Brain microvascular endothelial cell (primary cell): ENCODE results near the gene USH2A.
A peak's percentile ranks its signal among the peaks of the same experiment; 100 is the strongest.

Experiments
- DNase-seq: peaks from one replicate; pipeline ENCODE4 v3.0.0-alpha.2; 2020
- H3K27ac ChIP-seq: fragments of 250-450 bp; sonication (Bioruptor Pico); 2 replicates; pipeline ENCODE4 v1.5.1; 2020; ENCODE audit warnings: mild to moderate bottlenecking, moderate library complexity
- H3K27me3 ChIP-seq: fragments of 250-450 bp; sonication (Bioruptor Pico); replicated peaks from 2 replicates; pipeline ENCODE4 v1.5.1; 2020; ENCODE audit warnings: mild to moderate bottlenecking
- H3K36me3 ChIP-seq: fragments of 250-450 bp; sonication (Bioruptor Pico); replicated peaks from 2 replicates; pipeline ENCODE4 v1.5.1; 2020; ENCODE audit warnings: mild to moderate bottlenecking
- H3K4me3 ChIP-seq: 2 replicates; pipeline ENCODE4 v1.5.1; 2011; ENCODE audit warnings: low read depth, mild to moderate bottlenecking, control low read depth, low read length, moderate library complexity
- in situ Hi-C: cut with HindIII; loops from 2 replicates; pipeline ENCODE4 v1.10.0; 2017; ENCODE audit warnings: low sequenced_read_pairs, low pct_ligation_motif_present
- TF ChIP-seq, protein P1 (sequence below): IDR thresholded peaks from 2 replicates; pipeline ENCODE4 v1.5.1; 2011; ENCODE audit warnings: low read depth, mild to moderate bottlenecking, moderate library complexity, low read length, control low read depth, inconsistent platforms; ENCODE audit errors: missing control alignments

The USH2A gene

DNA sequence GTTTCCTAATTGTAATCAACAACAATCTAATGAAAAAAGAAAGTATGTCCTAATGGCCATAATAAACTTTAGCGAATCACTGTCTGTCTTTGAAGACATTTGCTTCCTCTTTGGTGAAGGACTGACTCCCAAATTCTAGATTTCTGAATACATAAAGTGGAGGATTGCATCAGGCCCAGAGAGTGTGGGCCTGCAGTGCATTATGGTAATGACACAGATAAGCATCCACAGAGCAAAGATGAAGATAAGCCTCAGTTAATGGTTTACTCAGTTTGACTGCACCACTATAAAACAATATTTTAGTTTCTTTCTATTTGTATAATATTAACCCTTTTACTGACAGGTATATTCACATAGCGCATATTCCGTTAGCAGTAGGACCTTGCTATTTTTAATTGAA, 490.7 kb downstream of the USH2A start:
- no peak overlapping the region for H3K4me3 ChIP-seq
- no peaks in the 10 kb centered on the region for H3K36me3 ChIP-seq
- DNase-seq = no peak
- in situ Hi-C loops = no loop called here
- no peaks in the 10 kb centered on the region for H3K27me3 ChIP-seq
- TF ChIP-seq, protein P1, sequence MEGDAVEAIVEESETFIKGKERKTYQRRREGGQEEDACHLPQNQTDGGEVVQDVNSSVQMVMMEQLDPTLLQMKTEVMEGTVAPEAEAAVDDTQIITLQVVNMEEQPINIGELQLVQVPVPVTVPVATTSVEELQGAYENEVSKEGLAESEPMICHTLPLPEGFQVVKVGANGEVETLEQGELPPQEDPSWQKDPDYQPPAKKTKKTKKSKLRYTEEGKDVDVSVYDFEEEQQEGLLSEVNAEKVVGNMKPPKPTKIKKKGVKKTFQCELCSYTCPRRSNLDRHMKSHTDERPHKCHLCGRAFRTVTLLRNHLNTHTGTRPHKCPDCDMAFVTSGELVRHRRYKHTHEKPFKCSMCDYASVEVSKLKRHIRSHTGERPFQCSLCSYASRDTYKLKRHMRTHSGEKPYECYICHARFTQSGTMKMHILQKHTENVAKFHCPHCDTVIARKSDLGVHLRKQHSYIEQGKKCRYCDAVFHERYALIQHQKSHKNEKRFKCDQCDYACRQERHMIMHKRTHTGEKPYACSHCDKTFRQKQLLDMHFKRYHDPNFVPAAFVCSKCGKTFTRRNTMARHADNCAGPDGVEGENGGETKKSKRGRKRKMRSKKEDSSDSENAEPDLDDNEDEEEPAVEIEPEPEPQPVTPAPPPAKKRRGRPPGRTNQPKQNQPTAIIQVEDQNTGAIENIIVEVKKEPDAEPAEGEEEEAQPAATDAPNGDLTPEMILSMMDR = no peak
- no peak overlapping the region for H3K27ac ChIP-seq

DNA sequence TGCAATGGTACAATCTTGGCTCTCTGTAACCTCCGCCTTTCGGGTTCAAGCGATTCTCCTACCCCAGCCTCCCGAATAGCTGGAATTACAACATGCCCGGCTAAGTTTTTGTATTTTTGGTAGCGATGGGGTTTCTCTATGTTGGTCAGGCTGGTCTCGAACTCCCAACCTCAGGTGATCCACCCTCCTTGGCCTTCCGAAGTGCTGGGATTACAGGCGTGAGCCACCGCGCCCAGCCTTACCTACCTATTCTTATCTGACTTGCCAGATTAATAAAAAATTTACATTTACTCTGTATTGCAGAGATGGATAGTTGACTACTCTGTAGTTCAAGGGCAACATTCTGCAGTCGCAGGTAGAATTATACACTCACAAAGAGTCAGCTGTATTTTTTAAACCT, 496.6 kb downstream of the USH2A start:
- no peak overlapping the region for H3K4me3 ChIP-seq
- in situ Hi-C loops = no loop called here
- H3K27me3 ChIP-seq = no peaks in the 10 kb centered on the region
- no peak overlapping the region for H3K27ac ChIP-seq
- no peaks in the 10 kb centered on the region for H3K36me3 ChIP-seq
- TF ChIP-seq, protein P1 = no peak
- DNase-seq = no peak

DNA sequence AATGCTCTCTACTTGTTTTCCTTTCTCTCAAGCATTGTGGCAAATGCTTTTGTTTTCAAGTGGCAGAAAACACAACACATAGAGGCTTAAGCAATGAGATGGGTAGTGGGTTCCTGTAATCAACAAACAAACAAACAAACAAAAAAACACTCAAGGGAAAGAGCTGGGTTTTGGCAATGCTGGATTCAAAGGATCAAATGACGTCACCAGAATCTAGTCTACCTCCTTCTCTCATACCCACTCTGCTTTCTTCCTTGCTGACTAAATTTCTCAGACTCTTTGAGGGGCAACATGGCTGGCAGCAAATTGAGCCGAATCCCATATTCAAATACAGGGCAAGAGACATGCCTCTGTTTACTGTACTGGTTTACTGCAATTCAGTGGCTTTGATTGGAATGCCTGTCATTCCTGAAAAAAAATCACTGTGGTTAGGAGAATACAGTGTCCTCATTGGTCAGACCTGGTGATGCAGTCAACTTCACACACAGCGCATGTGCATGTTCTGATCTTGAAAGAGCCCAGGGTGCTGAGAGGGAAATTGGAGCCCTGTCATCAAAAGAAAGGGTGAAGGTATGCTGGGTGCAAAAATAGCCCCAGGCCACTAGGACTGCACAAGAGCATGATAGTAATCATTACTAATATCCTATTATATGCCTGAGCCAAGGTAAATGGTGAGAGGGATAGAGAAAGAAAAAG, 500.0 kb downstream of the USH2A start:
- H3K36me3 ChIP-seq = no peaks in the 10 kb centered on the region
- no peaks in the 10 kb centered on the region for H3K27me3 ChIP-seq
- no peak for DNase-seq
- no peak overlapping the region for H3K4me3 ChIP-seq
- no peak overlapping the region for H3K27ac ChIP-seq
- in situ Hi-C loops = no loop called here
- TF ChIP-seq, protein P1 = peak; percentile 24

DNA sequence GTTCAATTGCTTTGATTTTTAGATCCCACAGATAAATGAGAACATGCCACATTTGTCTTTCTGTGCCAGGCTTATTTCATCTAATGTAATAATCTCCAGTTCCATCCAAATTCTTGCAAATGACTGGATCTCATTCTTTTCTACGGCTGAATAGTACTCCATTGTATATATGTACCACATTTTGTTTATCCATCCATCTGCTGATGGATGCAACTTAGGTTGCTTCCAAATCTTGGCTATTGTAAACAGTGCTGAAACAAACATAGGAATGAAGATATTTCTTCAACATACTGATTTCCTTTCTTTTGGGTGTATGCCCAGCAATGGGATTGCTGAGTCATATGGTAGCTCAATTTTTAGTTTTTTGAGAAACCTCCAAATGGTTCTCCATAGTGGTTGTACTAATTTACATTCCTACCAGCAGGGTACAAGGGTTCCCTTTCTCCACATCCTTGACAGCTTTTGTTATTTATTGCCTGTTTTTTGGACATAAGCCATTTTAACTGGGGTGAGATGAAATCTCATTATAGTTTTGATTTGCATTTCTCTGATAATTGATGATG, 511.8 kb downstream of the USH2A start:
- no peak for DNase-seq
- H3K27ac ChIP-seq = no peak overlapping the region

DNA sequence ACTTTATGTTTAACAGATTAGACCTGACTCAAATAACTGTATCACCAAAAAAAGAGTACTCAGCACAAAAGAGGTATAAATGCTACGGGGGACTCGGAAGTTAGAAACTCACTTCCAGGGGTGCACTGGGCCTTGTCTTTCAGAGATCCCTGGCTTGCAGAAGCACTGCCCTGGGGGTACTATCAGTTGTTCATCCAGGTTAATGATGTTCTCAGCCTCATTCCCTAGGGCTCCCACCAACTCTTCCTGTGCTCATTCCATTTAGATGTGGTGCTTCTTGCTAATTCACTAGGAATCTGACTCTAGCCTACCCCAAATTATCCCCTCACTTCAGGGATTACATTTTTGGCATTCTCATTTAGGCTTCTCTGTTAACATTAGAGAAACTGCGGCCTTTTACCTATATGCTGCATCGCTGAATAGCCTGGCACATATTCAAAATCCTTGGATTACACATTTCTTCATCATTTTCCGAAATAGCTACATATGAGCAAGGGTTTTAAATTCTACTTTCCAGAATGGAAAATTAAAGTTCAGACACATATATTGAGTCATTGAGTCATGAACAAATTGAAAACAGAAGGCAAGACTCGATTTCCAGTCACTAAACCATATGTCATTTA, 517.6 kb downstream of the USH2A start:
- in situ Hi-C loops = no loop called here
- DNase-seq = no peak
- TF ChIP-seq, protein P1 = no peak
- H3K27ac ChIP-seq = no peak overlapping the region
- H3K4me3 ChIP-seq = no peak overlapping the region
- H3K27me3 ChIP-seq = no peaks in the 10 kb centered on the region
- no peaks in the 10 kb centered on the region for H3K36me3 ChIP-seq

More for the DNA sequence above, 511.8 kb downstream of the USH2A start:
- TF ChIP-seq, protein P1 = no peak
- Histone ChIP-seq H3K36me3 (no peaks in the 10 kb centered on the region), H3K27me3 (no peaks in the 10 kb centered on the region), H3K4me3 (no peak overlapping the region)
- in situ Hi-C loops = no loop called here
